Calu3 (cell line): ENCODE results near the gene KANK4. TPM values are rescaled to one million over a fixed set of nuclear protein-coding genes. Genes with fewer than 3 reads are reported as not detected.

ENCODE experiments used
- BruUV-seq: library from RNA; stranded (reverse); fragments of 400-500 nt; replicated peaks from 2 replicates; lab custom pipeline; 2021; lab: Mats Ljungman, UMichigan
- CTCF ChIA-PET: fragments of 300-600 bp; sonication (Branson Sonifier 250); formaldehyde crosslinking; loops from one replicate; lab custom pipeline; 2022; ENCODE audit warnings: antibody characterized with exemption; lab: Charles Lee
- DNase-seq: peaks from one replicate; pipeline ENCODE4 v3.0.0; 2022
- H3K27ac Mint-ChIP-seq: one replicate; pipeline ENCODE4 v1.8.0; 2022; ENCODE audit warnings: mixed read lengths; ENCODE audit not compliant: unreplicated experiment
- H3K27me3 Mint-ChIP-seq: one replicate; pipeline ENCODE4 v1.8.0; 2022; ENCODE audit warnings: mixed read lengths; ENCODE audit not compliant: unreplicated experiment
- H3K36me3 Mint-ChIP-seq: one replicate; pipeline ENCODE4 v1.8.0; 2022; ENCODE audit warnings: mild to moderate bottlenecking, moderate library complexity, mixed read lengths; ENCODE audit not compliant: insufficient read depth, unreplicated experiment
- H3K4me1 Mint-ChIP-seq: one replicate; pipeline ENCODE4 v1.8.0; 2022; ENCODE audit warnings: mild to moderate bottlenecking, low read depth, mixed read lengths; ENCODE audit not compliant: unreplicated experiment
- H3K4me3 Mint-ChIP-seq: one replicate; pipeline ENCODE4 v1.8.0; 2022; ENCODE audit warnings: mild to moderate bottlenecking, low read depth, moderate library complexity, mixed read lengths; ENCODE audit not compliant: unreplicated experiment
- H3K9me3 Mint-ChIP-seq: one replicate; pipeline ENCODE4 v1.8.0; 2022; ENCODE audit warnings: low read depth, mixed read lengths; ENCODE audit not compliant: unreplicated experiment
- CTCF ChIP-seq: fragments of 200-600 bp; IDR thresholded peaks from one replicate; pipeline ENCODE4 v1.8.0; 2022; ENCODE audit warnings: antibody characterized with exemption; ENCODE audit not compliant: unreplicated experiment
- intact Hi-C: fragments of 100-400 bp; cut with micrococcal nuclease; formaldehyde crosslinking; loops from one replicate; pipeline ENCODE4 v1.10.0; 2022; ENCODE audit not compliant: unreplicated experiment
- total RNA-seq: library from RNA; stranded (reverse); gene quantifications from 2 replicates; pipeline ENCODE4 v1.2.3, GENCODE V29; 2022

The KANK4 gene
- total RNA-seq, 1 experiment from 2014 or later: not detected

GRCh38 chr1:62271948-62272728, 47.1 kb downstream of the KANK4 start:
- CTCF ChIA-PET: interaction anchor here (1.3 kb wide), 1 partner anchor 14 kb away, joined by 3 read pairs; no protein-coding TSS in a partner anchor
- Mint-ChIP-seq H3K4me3 (no peak overlapping the region), H3K27ac (no peak overlapping the region), H3K27me3 (peaks cover 84% of the 10 kb centered on the region), H3K9me3 (peaks cover 4% of the 10 kb centered on the region), H3K36me3 (no peaks in the 10 kb centered on the region), H3K4me1 (no peaks in the 10 kb centered on the region)
- no TSS peak for BruUV-seq
- TF ChIP-seq CTCF: no peak
- no peak for DNase-seq
- intact Hi-C loops: no loop called here

GRCh38 chr1:62271134-62271533, 48.1 kb downstream of the KANK4 start:
- DNase-seq: no peak
- no peak overlapping the region for H3K4me3 Mint-ChIP-seq
- no TSS peak for BruUV-seq
- no peaks in the 10 kb centered on the region for H3K9me3 Mint-ChIP-seq
- no peak overlapping the region for H3K27ac Mint-ChIP-seq
- peaks cover 84% of the 10 kb centered on the region for H3K27me3 Mint-ChIP-seq
- no peak for TF ChIP-seq CTCF
- H3K36me3 Mint-ChIP-seq: no peaks in the 10 kb centered on the region
- CTCF ChIA-PET: interaction anchor here (1.4 kb wide), 1 partner anchor 9 kb away, joined by 3 read pairs; no protein-coding TSS in a partner anchor
- H3K4me1 Mint-ChIP-seq: no peaks in the 10 kb centered on the region
- intact Hi-C loops: no loop called here

- CTCF ChIA-PET: interaction anchor here (1.4 kb wide), 1 partner anchor 10 kb away, joined by 3 read pairs; no protein-coding TSS in a partner anchor
Measured at GRCh38 chr1:62269851-62270495, 49.3 kb downstream of the KANK4 start.

GRCh38 chr1:62269439-62269838, 49.8 kb downstream of the KANK4 start:
- Mint-ChIP-seq H3K4me1 (no peaks in the 10 kb centered on the region), H3K9me3 (no peaks in the 10 kb centered on the region), H3K27ac (no peak overlapping the region), H3K27me3 (peaks cover 72% of the 10 kb centered on the region), H3K4me3 (no peak overlapping the region), H3K36me3 (no peaks in the 10 kb centered on the region)
- CTCF ChIA-PET: interaction anchor here (0.6 kb wide), 1 partner anchor 26 kb away, joined by 3 read pairs; no protein-coding TSS in a partner anchor
- no peak for DNase-seq
- BruUV-seq: no TSS peak
- intact Hi-C loops: no loop called here
- TF ChIP-seq CTCF: no peak

More at GRCh38 chr1:62269851-62270495, 49.3 kb downstream of the KANK4 start:
- Mint-ChIP-seq H3K27me3 (peaks cover 78% of the 10 kb centered on the region), H3K4me1 (no peaks in the 10 kb centered on the region), H3K27ac (no peak overlapping the region), H3K36me3 (no peaks in the 10 kb centered on the region), H3K4me3 (no peak overlapping the region), H3K9me3 (no peaks in the 10 kb centered on the region)
- no peak for DNase-seq
- intact Hi-C loops: no loop called here
- no peak for TF ChIP-seq CTCF
- BruUV-seq: no TSS peak
